ENCODE measurements around the gene ENOX1.

The ENOX1 gene

GRCh38 chr13:43242040-43242439 is 544.7 kb downstream of the ENOX1 start:
- TF ChIP-seq ZBTB49 (tag by site-specific recombination; IDR thresholded peaks at IDR 0.05; ENCODE audit: low read depth): no peak
- TF ChIP-seq HOXA7 (CRISPR knock-in tag; IDR thresholded peaks at IDR 0.05; ENCODE audit: borderline replicate concordance): no peak
- no peak for TF ChIP-seq ZNF2 (tag by site-specific recombination; IDR thresholded peaks at IDR 0.05)
- no peak for TF ChIP-seq ZBTB48 (tag by site-specific recombination; IDR thresholded peaks at IDR 0.05)
- TF ChIP-seq ZNF548 (tag by site-specific recombination; IDR thresholded peaks at IDR 0.05): no peak
- TF ChIP-seq KLF8 (tag by site-specific recombination; IDR thresholded peaks at IDR 0.05): no peak
- Histone ChIP-seq H3K27ac (ENCODE audit: extremely low read depth, low read depth, low read length) (no peak overlapping the region), H3K4me3 (ENCODE audit: low read depth, low read length) (no peak overlapping the region), H3K9me3 (ENCODE audit: control insufficient read depth, insufficient read depth, low read depth, low read length) (no peaks in the 10 kb centered on the region), H3K4me1 (ENCODE audit: control insufficient read depth, insufficient read depth, low read length) (no peaks in the 10 kb centered on the region), H3K36me3 (ENCODE audit: control insufficient read depth in 2 of 2, insufficient read depth in 1 of 2, low read length in 2 of 2) (no peaks in the 10 kb centered on the region)
- ChIA-PET POLR2A (no interaction called here), CTCF (no interaction called here)

- Histone ChIP-seq H3K4me3 (ENCODE audit: low read depth, low read length) (no peak overlapping the region), H3K9me3 (ENCODE audit: control insufficient read depth, insufficient read depth, low read depth, low read length) (no peaks in the 10 kb centered on the region), H3K27ac (ENCODE audit: extremely low read depth, low read depth, low read length) (no peak overlapping the region), H3K4me1 (ENCODE audit: control insufficient read depth, insufficient read depth, low read length) (no peaks in the 10 kb centered on the region), H3K36me3 (ENCODE audit: control insufficient read depth in 2 of 2, insufficient read depth in 1 of 2, low read length in 2 of 2) (no peaks in the 10 kb centered on the region)
- CTCF ChIA-PET: interaction anchor here (1.2 kb wide), 1 partner anchor 20 kb away, joined by 3 read pairs; no protein-coding TSS in a partner anchor
- POLR2A ChIA-PET: no interaction called here
- TF ChIP-seq ZNF23 (tag by site-specific recombination; IDR thresholded peaks at IDR 0.05; ENCODE audit: borderline replicate concordance): no peak
- no peak for TF ChIP-seq TSHZ1 (tag by site-specific recombination; IDR thresholded peaks at IDR 0.05; ENCODE audit: borderline replicate concordance)
- no peak for TF ChIP-seq BCL11B (tag by site-specific recombination; IDR thresholded peaks at IDR 0.05; ENCODE audit: low read depth)
- TF ChIP-seq ZNF114 (tag by site-specific recombination; IDR thresholded peaks at IDR 0.05): no peak
- TF ChIP-seq KLF10 (tag by site-specific recombination; IDR thresholded peaks at IDR 0.05): no peak
- TF ChIP-seq ZBTB17 (tag by site-specific recombination; IDR thresholded peaks at IDR 0.05): no peak
- no peak for TF ChIP-seq ZNF677 (tag by site-specific recombination; IDR thresholded peaks at IDR 0.05)
- no peak for TF ChIP-seq REPIN1 (tag by site-specific recombination; IDR thresholded peaks at IDR 0.05; ENCODE audit: low read depth)
- TF ChIP-seq ZNF266 (tag by site-specific recombination; IDR thresholded peaks at IDR 0.05; ENCODE audit: low read depth): no peak
- no peak for TF ChIP-seq ZNF626 (tag by site-specific recombination; IDR thresholded peaks at IDR 0.05)
- TF ChIP-seq GFI1B (tag by site-specific recombination; IDR thresholded peaks at IDR 0.05): no peak
- TF ChIP-seq PRDM4 (tag by site-specific recombination; IDR thresholded peaks at IDR 0.05): no peak
- TF ChIP-seq HOXC10 (CRISPR knock-in tag; IDR thresholded peaks at IDR 0.05): no peak
- no peak for TF ChIP-seq ZBTB20 (tag by site-specific recombination; IDR thresholded peaks at IDR 0.05)
- TF ChIP-seq ZNF544 (tag by site-specific recombination; IDR thresholded peaks at IDR 0.05): no peak
- TF ChIP-seq ZNF473 (tag by site-specific recombination; IDR thresholded peaks at IDR 0.05): no peak
- TF ChIP-seq ZNF48 (tag by site-specific recombination; IDR thresholded peaks at IDR 0.05): no peak
Observed at GRCh38 chr13:43240278-43240677, 546.5 kb downstream of the ENOX1 start.

Data from HEK293 (cell line).